Spleen (tissue), 7 donors: Measurements from ENCODE around the gene PDE6A.

Source experiments
- POLR2A ChIP-seq, 3 donors: fragments of 450-650 bp; IDR thresholded peaks; one replicate each; pipeline ENCODE4 v1.5.1; 2017; ENCODE audit warnings: antibody characterized with exemption in 3 of 3, mild to moderate bottlenecking in 1 of 3
- POLR2AphosphoS5 ChIP-seq, 3 donors: sonication (generic); formaldehyde crosslinking; IDR thresholded peaks; one replicate each; pipeline ENCODE4 v1.5.1; 2017; ENCODE audit warnings: antibody characterized with exemption in 3 of 3
- TF ChIP-seq, protein P1 (sequence below), 11 experiments: fragments of 200-600 bp in 7 of 11; fragments of 450-650 bp in 4 of 11; sonication (generic) in 4 of 11; IDR thresholded peaks in 8 of 11; conservative IDR thresholded peaks in 3 of 11; 1 replicate in 7 of 11; 2 replicates in 4 of 11; pipeline versions ENCODE4 v1.4.0 to v1.8.0; 2016 to 2021; ENCODE audit warnings: antibody characterized with exemption in 11 of 11, inconsistent platforms in 4 of 11, mild to moderate bottlenecking in 1 of 11
- donor health status: DM: no; HTN: no; CAD: no; lungs with moderate emphysema.
- donor health status: DM: no; HTN: no; CAD: no.
- donor health status: DM: no; HTN: no; CAD: no.

DNA sequence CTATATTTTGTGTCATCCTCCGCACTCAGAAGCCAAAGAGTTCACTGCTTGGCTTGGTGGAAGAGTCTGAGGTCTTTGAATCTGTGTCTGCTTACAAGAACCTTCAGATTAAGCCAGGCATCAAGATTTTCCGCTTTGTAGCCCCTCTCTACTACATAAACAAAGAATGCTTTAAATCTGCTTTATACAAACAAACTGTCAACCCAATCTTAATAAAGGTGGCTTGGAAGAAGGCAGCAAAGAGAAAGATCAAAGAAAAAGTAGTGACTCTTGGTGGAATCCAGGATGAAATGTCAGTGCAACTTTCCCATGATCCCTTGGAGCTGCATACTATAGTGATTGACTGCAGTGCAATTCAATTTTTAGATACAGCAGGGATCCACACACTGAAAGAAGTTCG, 36.6 kb upstream of the PDE6A start:
- TF ChIP-seq, protein P1, sequence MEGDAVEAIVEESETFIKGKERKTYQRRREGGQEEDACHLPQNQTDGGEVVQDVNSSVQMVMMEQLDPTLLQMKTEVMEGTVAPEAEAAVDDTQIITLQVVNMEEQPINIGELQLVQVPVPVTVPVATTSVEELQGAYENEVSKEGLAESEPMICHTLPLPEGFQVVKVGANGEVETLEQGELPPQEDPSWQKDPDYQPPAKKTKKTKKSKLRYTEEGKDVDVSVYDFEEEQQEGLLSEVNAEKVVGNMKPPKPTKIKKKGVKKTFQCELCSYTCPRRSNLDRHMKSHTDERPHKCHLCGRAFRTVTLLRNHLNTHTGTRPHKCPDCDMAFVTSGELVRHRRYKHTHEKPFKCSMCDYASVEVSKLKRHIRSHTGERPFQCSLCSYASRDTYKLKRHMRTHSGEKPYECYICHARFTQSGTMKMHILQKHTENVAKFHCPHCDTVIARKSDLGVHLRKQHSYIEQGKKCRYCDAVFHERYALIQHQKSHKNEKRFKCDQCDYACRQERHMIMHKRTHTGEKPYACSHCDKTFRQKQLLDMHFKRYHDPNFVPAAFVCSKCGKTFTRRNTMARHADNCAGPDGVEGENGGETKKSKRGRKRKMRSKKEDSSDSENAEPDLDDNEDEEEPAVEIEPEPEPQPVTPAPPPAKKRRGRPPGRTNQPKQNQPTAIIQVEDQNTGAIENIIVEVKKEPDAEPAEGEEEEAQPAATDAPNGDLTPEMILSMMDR (IDR thresholded peaks at IDR 0.05 in 8 of 11, conservative IDR thresholded peaks at IDR 0.05 in 3 of 11) = no peak
- TF ChIP-seq POLR2AphosphoS5 (IDR thresholded peaks at IDR 0.05) = no peak
- no peak for TF ChIP-seq POLR2A (IDR thresholded peaks at IDR 0.05)
